Measurements from ENCODE around the gene ZBTB5.
A peak's percentile ranks its signal among the peaks of the same experiment; 100 is the strongest.

GRCh38 chr9:37410969-37411785 lies 54.1 kb downstream of the ZBTB5 start:
- TF ChIP-seq, protein P1, sequence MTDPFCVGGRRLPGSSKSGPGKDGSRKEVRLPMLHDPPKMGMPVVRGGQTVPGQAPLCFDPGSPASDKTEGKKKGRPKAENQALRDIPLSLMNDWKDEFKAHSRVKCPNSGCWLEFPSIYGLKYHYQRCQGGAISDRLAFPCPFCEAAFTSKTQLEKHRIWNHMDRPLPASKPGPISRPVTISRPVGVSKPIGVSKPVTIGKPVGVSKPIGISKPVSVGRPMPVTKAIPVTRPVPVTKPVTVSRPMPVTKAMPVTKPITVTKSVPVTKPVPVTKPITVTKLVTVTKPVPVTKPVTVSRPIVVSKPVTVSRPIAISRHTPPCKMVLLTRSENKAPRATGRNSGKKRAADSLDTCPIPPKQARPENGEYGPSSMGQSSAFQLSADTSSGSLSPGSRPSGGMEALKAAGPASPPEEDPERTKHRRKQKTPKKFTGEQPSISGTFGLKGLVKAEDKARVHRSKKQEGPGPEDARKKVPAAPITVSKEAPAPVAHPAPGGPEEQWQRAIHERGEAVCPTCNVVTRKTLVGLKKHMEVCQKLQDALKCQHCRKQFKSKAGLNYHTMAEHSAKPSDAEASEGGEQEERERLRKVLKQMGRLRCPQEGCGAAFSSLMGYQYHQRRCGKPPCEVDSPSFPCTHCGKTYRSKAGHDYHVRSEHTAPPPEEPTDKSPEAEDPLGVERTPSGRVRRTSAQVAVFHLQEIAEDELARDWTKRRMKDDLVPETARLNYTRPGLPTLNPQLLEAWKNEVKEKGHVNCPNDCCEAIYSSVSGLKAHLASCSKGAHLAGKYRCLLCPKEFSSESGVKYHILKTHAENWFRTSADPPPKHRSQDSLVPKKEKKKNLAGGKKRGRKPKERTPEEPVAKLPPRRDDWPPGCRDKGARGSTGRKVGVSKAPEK (CRISPR knock-in tag; IDR thresholded peaks at IDR 0.05; ENCODE audit: borderline replicate concordance): no peak
- TF ChIP-seq JUND (CRISPR knock-in tag; IDR thresholded peaks at IDR 0.05) (no peak), SMC3 (IDR thresholded peaks at IDR 0.05; ENCODE audit: low read length) (0 out of 2 replicates have a peak, but pooled peaks have one; percentile 3), ZNF274 (CRISPR knock-in tag; IDR thresholded peaks at IDR 0.05) (no peak), CTCF (CRISPR knock-in tag; IDR thresholded peaks at IDR 0.05) (peak; percentile 83)

Measured in HepG2 (cell line).